AG10803 (cell line): ENCODE measurements around the gene SCN10A.

Experiments
- DNase-seq: peaks from one replicate; pipeline ENCODE4 v3.0.0; 2010; ENCODE audit warnings: low read depth
- H3K4me3 ChIP-seq: 2 replicates; pipeline ENCODE4 v1.5.1; 2011; ENCODE audit warnings: mild to moderate bottlenecking, low read length, control low read depth
- CTCF ChIP-seq: conservative IDR thresholded peaks from 2 replicates; pipeline ENCODE4 v1.5.1; 2011; ENCODE audit warnings: mild to moderate bottlenecking, low read length, control low read depth, inconsistent platforms

SCN10A gene

GRCh38 chr3:38793721-38794120 lies 22.3 kb downstream of the SCN10A start:
- no peak for TF ChIP-seq CTCF
- DNase-seq = no peak
- H3K4me3 ChIP-seq = no peak overlapping the region

- no peak for DNase-seq
- TF ChIP-seq CTCF = no peak
- H3K4me3 ChIP-seq = no peak overlapping the region
These were observed 23.0 kb downstream of the SCN10A start for GRCh38 chr3:38792983-38793382.

GRCh38 chr3:38782148-38782547 lies 33.9 kb downstream of the SCN10A start:
- no peak for TF ChIP-seq CTCF
- no peak overlapping the region for H3K4me3 ChIP-seq
- DNase-seq = no peak

- no peak overlapping the region for H3K4me3 ChIP-seq
- TF ChIP-seq CTCF = no peak
- DNase-seq = no peak
These were observed 42.5 kb downstream of the SCN10A start for GRCh38 chr3:38773528-38773927.

GRCh38 chr3:38763569-38763968 lies 52.4 kb downstream of the SCN10A start:
- H3K4me3 ChIP-seq = no peak overlapping the region
- DNase-seq = no peak
- no peak for TF ChIP-seq CTCF

- TF ChIP-seq CTCF = no peak
- DNase-seq = no peak
- H3K4me3 ChIP-seq = no peak overlapping the region
These were observed 57.5 kb downstream of the SCN10A start for GRCh38 chr3:38758557-38758956.

- no peak for TF ChIP-seq CTCF
- DNase-seq = no peak
- H3K4me3 ChIP-seq = no peak overlapping the region
These were observed 58.3 kb downstream of the SCN10A start for GRCh38 chr3:38757721-38758120.
